ENCODE measurements around the gene BCO2. TPM values are rescaled to one million over a fixed set of nuclear protein-coding genes. Genes with fewer than 3 reads are reported as not detected.

Gene BCO2
- total RNA-seq, 1 donor from 2014 or later, result 3.6 TPM

GRCh38 chr11:112162761-112163546, 12.4 kb upstream of the BCO2 start:
- no peak for DNase-seq (ENCODE audit: low spot score, unreplicated experiment)
- peaks cover 8% of the 10 kb centered on the region for H3K4me1 Mint-ChIP-seq (ENCODE audit: low read depth)
- no peak overlapping the region for H3K27ac Mint-ChIP-seq
- no peak overlapping the region for H3K4me3 Mint-ChIP-seq (ENCODE audit: low read depth)
- no peaks in the 10 kb centered on the region for H3K36me3 Mint-ChIP-seq (ENCODE audit: insufficient read depth)
- no peaks in the 10 kb centered on the region for H3K27me3 Mint-ChIP-seq
- no peaks in the 10 kb centered on the region for H3K9me3 Mint-ChIP-seq (ENCODE audit: low read depth)
- TF ChIP-seq CTCF (IDR thresholded peaks at IDR 0.05; ENCODE audit: unreplicated experiment), result no peak

- H3K27ac Mint-ChIP-seq, result no peak within 1 kb of the TSS
- no peak for DNase-seq (ENCODE audit: low spot score, unreplicated experiment)
Observed at GRCh38 chr11:112163875-112164685, 11.2 kb upstream of the BCO2 start, which contains the start of gene IL18. IL18 (minus strand) TSS chr11:112164094; CDS start chr11:112155053, 9,041 bp downstream.

GRCh38 chr11:112165049-112165448, 10.3 kb upstream of the BCO2 start:
- H3K4me3 Mint-ChIP-seq (ENCODE audit: low read depth), result no peak overlapping the region
- peaks cover 8% of the 10 kb centered on the region for H3K4me1 Mint-ChIP-seq (ENCODE audit: low read depth)
- H3K27me3 Mint-ChIP-seq, result no peaks in the 10 kb centered on the region
- H3K9me3 Mint-ChIP-seq (ENCODE audit: low read depth), result no peaks in the 10 kb centered on the region
- no peak overlapping the region for H3K27ac Mint-ChIP-seq
- no peaks in the 10 kb centered on the region for H3K36me3 Mint-ChIP-seq (ENCODE audit: insufficient read depth)
- TF ChIP-seq CTCF (IDR thresholded peaks at IDR 0.05; ENCODE audit: unreplicated experiment), result no peak
- no peak for DNase-seq (ENCODE audit: low spot score, unreplicated experiment)

More at GRCh38 chr11:112163875-112164685, 11.2 kb upstream of the BCO2 start, which contains the start of gene IL18:
- H3K36me3 Mint-ChIP-seq (ENCODE audit: insufficient read depth), result no peaks in the 10 kb centered on the region
- H3K4me3 Mint-ChIP-seq (ENCODE audit: low read depth), result no peak within 1 kb of the TSS
- H3K9me3 Mint-ChIP-seq (ENCODE audit: low read depth), result no peaks in the 10 kb centered on the region
- H3K4me1 Mint-ChIP-seq (ENCODE audit: low read depth), result peaks cover 8% of the 10 kb centered on the region
- TF ChIP-seq CTCF (IDR thresholded peaks at IDR 0.05; ENCODE audit: unreplicated experiment), result no peak
- H3K27me3 Mint-ChIP-seq, result no peaks in the 10 kb centered on the region

- Mint-ChIP-seq H3K4me1 (ENCODE audit: low read depth) (peaks cover 8% of the 10 kb centered on the region), H3K36me3 (ENCODE audit: insufficient read depth) (no peaks in the 10 kb centered on the region), H3K9me3 (ENCODE audit: low read depth) (no peaks in the 10 kb centered on the region), H3K4me3 (ENCODE audit: low read depth) (no peak overlapping the region), H3K27ac (no peak overlapping the region), H3K27me3 (no peaks in the 10 kb centered on the region)
- no peak for TF ChIP-seq CTCF (IDR thresholded peaks at IDR 0.05; ENCODE audit: unreplicated experiment)
- no peak for DNase-seq (ENCODE audit: low spot score, unreplicated experiment)
Observed at GRCh38 chr11:112166562-112166961, 8.8 kb upstream of the BCO2 start.

- no peak for DNase-seq (ENCODE audit: low spot score, unreplicated experiment)
- Mint-ChIP-seq H3K4me1 (ENCODE audit: low read depth) (peaks cover 8% of the 10 kb centered on the region), H3K27me3 (no peaks in the 10 kb centered on the region), H3K4me3 (ENCODE audit: low read depth) (no peak within 1 kb of the TSS), H3K27ac (no peak within 1 kb of the TSS), H3K9me3 (ENCODE audit: low read depth) (no peaks in the 10 kb centered on the region), H3K36me3 (ENCODE audit: insufficient read depth) (no peaks in the 10 kb centered on the region)
- no peak for TF ChIP-seq CTCF (IDR thresholded peaks at IDR 0.05; ENCODE audit: unreplicated experiment)
Observed at GRCh38 chr11:112167145-112167544, 8.2 kb upstream of the BCO2 start, which contains the start of gene TEX12. TEX12 (plus strand) TSS chr11:112167372; CDS start chr11:112169269, 1,897 bp downstream.
